Tibial nerve (tissue), 4 donors: ENCODE results near the gene SPTBN4. TPM values are rescaled to one million over a fixed set of nuclear protein-coding genes. Genes with fewer than 3 reads are reported as not detected.
A peak's percentile ranks its signal among the peaks of the same experiment; 100 is the strongest.

Source experiments
- DNase-seq, 2 donors: peaks; one replicate each; pipeline ENCODE4 v3.0.0-alpha.2; 2019; ENCODE audit warnings: low spot score in 2 of 2
- H3K27ac ChIP-seq, 4 donors: fragments of 200-600 bp; sonication (generic) in 3 of 4; one replicate each; pipeline ENCODE4 v1.5.1; 2017 to 2019; ENCODE audit warnings: mild to moderate bottlenecking in 1 of 4
- H3K27me3 ChIP-seq, 2 donors: fragments of 200-600 bp; sonication (generic) in 1 of 2; one replicate each; pipeline versions ENCODE4 v1.5.1 to v1.6.0; 2017 to 2019
- H3K36me3 ChIP-seq, 3 donors: fragments of 200-600 bp; sonication (generic); one replicate each; pipeline ENCODE4 v1.5.1; 2018 to 2019
- H3K4me1 ChIP-seq, 4 donors: fragments of 200-600 bp; sonication (generic) in 3 of 4; one replicate each; pipeline ENCODE4 v1.5.1; 2017 to 2019
- H3K4me3 ChIP-seq, 4 donors: fragments of 200-600 bp; sonication (generic) in 3 of 4; one replicate each; pipeline ENCODE4 v1.5.1; 2017 to 2019; ENCODE audit warnings: mild to moderate bottlenecking in 1 of 4, moderate library complexity in 1 of 4
- H3K9me3 ChIP-seq, 4 donors: fragments of 200-600 bp; sonication (generic) in 3 of 4; one replicate each; pipeline ENCODE4 v1.5.1; 2017 to 2019
- EP300 ChIP-seq, 2 donors: sonication (generic); formaldehyde crosslinking; IDR thresholded peaks; one replicate each; pipeline ENCODE4 v1.6.1; 2017; ENCODE audit warnings: antibody characterized with exemption in 2 of 2, mild to moderate bottlenecking in 1 of 2
- POLR2A ChIP-seq, 2 donors: fragments of 450-650 bp; IDR thresholded peaks; one replicate each; pipeline ENCODE4 v1.6.1; 2017; ENCODE audit warnings: antibody characterized with exemption in 2 of 2, mild to moderate bottlenecking in 2 of 2, moderate library complexity in 2 of 2
- WGBS, 2 donors: methylation state at CpG; one replicate each; pipeline ENCODE4 v1.1.5; 2018; 5-methylcytosine and 5-hydroxymethylcytosine counted together
- total RNA-seq, 4 donors: library from RNA; depleted of rRNA; stranded (reverse); fragments of >200 nt; gene quantifications; one replicate each; pipeline ENCODE4 v1.1.0, GENCODE V29; 2016
- TF ChIP-seq, protein P1 (sequence below), 5 experiments: fragments of 200-600 bp in 3 of 5; fragments of 450-650 bp in 2 of 5; sonication (generic) in 3 of 5; IDR thresholded peaks; one replicate each; pipeline ENCODE4 v1.5.1; 2016 to 2019; ENCODE audit warnings: antibody characterized with exemption in 5 of 5, mild to moderate bottlenecking in 3 of 5, moderate library complexity in 2 of 5

Gene SPTBN4
- total RNA-seq, 4 donors from 2014 or later: 14.9 to 24.0 (median 19.7) TPM

DNA sequence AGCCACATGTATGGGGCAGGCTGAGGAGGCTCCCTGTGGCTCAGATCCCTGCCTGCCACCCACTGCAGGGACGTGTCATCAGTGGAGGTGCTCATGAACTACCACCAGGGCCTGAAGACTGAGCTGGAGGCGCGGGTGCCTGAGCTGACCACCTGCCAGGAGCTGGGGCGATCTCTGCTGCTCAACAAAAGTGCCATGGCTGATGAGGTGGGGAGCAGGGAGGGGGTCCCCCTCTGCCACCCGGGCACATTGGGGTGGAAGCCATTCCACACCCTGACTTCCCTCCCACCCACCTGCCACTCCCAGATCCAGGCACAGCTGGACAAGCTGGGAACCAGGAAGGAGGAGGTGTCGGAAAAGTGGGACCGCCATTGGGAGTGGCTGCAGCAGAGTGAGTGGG is 98.6 kb downstream of the SPTBN4 start:
- peaks cover 0 to 44% of the 10 kb centered on the region in 2 donors for H3K27me3 ChIP-seq

DNA sequence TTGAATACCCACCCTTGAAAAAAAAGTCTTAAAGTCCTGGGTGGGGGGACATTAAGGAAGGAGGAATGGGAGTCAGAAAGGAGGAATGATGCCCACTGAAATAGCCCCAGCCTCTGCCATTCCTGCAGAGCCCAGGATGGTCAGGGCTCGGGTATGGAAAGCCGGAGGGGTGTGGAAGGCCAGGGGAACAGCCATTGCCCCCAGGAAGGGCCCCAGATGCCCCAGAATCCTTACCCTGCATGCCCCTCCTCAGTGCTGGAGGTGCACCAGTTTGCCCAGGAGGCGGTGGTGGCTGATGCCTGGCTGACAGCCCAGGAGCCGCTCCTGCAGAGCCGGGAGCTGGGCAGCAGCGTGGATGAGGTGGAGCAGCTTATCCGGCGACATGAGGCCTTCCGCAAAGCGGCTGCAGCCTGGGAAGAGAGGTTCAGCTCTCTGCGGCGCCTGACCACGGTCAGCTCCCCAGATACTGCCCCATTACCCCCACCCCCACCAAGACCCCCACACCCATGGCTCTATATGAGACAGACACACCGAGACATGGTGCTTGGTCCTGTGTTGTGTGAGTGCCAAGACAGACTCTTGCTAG is 99.2 kb downstream of the SPTBN4 start:
- H3K27ac ChIP-seq: no peak overlapping the region
- peaks cover 0 to 30% (median 13%) of the 10 kb centered on the region in 4 donors for H3K4me1 ChIP-seq
- no peaks in the 10 kb centered on the region for H3K9me3 ChIP-seq
- H3K4me3 ChIP-seq: no peak overlapping the region
- no peaks in the 10 kb centered on the region for H3K36me3 ChIP-seq
- DNase-seq: no peak
- WGBS, 2 donors: 72 to 77% methylated on average over 12 to 14 of the region's 14 CpGs
- no peak for TF ChIP-seq POLR2A (IDR thresholded peaks at IDR 0.05)
- peaks cover 0 to 44% of the 10 kb centered on the region in 2 donors for H3K27me3 ChIP-seq

More for the DNA sequence above, 98.6 kb downstream of the SPTBN4 start:
- Histone ChIP-seq H3K4me3 (no peak overlapping the region), H3K27ac (no peak overlapping the region), H3K36me3 (peaks cover 0 to 6% (median 0%) of the 10 kb centered on the region in 3 donors), H3K4me1 (peaks cover 0 to 28% (median 13%) of the 10 kb centered on the region in 4 donors), H3K9me3 (no peaks in the 10 kb centered on the region)
- TF ChIP-seq POLR2A (IDR thresholded peaks at IDR 0.05) (no peak), EP300 (IDR thresholded peaks at IDR 0.05) (no peak)
- TF ChIP-seq, protein P1, sequence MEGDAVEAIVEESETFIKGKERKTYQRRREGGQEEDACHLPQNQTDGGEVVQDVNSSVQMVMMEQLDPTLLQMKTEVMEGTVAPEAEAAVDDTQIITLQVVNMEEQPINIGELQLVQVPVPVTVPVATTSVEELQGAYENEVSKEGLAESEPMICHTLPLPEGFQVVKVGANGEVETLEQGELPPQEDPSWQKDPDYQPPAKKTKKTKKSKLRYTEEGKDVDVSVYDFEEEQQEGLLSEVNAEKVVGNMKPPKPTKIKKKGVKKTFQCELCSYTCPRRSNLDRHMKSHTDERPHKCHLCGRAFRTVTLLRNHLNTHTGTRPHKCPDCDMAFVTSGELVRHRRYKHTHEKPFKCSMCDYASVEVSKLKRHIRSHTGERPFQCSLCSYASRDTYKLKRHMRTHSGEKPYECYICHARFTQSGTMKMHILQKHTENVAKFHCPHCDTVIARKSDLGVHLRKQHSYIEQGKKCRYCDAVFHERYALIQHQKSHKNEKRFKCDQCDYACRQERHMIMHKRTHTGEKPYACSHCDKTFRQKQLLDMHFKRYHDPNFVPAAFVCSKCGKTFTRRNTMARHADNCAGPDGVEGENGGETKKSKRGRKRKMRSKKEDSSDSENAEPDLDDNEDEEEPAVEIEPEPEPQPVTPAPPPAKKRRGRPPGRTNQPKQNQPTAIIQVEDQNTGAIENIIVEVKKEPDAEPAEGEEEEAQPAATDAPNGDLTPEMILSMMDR (IDR thresholded peaks at IDR 0.05): no peak
- WGBS, 2 donors: 75 to 83% methylated on average over 7 of the region's 7 CpGs
- no peak for DNase-seq

DNA sequence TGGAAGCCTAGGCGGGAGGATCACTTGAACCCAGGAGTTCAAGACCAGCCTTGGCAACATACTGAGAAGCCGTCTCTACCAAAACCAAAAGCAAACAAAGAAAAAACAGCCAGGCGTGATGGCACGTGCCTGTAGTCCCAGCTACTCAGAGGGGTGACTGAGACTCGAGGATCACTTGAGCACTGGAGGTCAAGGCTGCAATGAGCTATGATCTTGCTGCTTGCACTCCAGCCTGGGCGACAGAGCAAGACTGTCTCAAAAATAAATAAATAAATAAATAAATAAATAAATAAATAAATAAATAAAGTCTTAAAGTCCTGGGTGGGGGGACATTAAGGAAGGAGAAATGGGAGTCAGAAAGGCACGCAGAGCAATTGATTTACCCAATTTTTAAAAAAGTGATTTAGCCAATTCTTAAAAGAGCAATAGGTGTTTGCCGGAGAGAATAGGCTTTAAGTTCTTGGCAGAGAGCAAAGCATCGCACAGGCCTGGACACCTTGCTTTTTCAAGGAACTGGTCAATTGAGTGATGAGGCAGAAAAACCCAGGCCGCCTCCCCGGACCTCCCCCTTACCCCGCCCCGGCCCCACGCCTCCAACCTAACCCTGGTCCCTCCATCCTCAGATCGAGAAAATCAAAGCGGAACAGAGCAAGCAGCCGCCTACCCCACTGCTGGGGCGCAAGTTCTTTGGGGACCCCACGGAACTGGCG is 100.4 kb downstream of the SPTBN4 start:
- Histone ChIP-seq H3K36me3 (no peaks in the 10 kb centered on the region), H3K27me3 (peaks cover 0 to 44% of the 10 kb centered on the region in 2 donors), H3K4me1 (peaks cover 0 to 32% (median 13%) of the 10 kb centered on the region in 4 donors), H3K9me3 (no peaks in the 10 kb centered on the region), H3K27ac (peak overlapping the region in 2 of 4 donors; percentile 59 to 89), H3K4me3 (peak overlapping the region; percentile 8 to 43 (median 18))
- 26% methylated on average over 20 of the region's 20 CpGs for WGBS, 2 donors
- TF ChIP-seq POLR2A (IDR thresholded peaks at IDR 0.05): no peak
- TF ChIP-seq, protein P1 (IDR thresholded peaks at IDR 0.05): no peak
- TF ChIP-seq EP300 (IDR thresholded peaks at IDR 0.05): no peak
- no peak for DNase-seq

DNA sequence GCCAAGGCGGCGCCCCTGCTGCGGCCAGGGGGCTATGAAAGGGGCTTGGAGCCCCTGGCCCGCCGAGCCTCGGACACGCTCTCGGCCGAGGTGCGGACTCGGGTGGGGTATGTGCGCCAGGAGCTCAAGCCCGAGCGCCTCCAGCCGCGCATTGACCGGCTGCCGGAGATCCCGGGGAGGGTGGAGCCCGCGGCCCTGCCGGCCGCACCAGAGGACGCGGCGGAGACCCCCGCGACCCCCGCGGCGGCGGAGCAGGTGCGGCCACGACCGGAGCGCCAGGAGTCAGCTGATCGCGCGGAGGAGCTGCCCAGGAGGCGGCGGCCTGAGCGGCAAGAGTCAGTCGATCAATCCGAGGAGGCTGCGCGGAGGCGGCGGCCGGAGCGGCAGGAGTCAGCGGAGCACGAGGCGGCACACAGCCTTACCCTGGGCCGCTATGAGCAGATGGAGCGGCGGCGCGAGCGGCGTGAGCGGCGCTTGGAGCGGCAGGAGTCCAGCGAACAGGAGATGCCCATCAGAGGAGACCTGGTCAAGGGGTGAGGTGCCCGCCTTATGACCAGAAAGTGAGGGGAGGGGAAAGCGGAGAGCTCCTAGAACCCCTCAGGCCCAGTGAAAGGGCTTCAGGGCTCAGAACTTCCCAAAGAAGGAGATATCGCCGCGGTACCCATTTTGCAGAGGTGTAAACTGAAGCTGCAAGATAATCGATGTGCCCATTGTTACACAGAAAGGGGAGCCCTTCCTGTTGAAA is 101.1 kb downstream of the SPTBN4 start:
- Histone ChIP-seq H3K36me3 (no peaks in the 10 kb centered on the region), H3K4me1 (peaks cover 0 to 32% (median 13%) of the 10 kb centered on the region in 4 donors), H3K27ac (peak overlapping the region in 3 of 4 donors; percentile 11 to 89 (median 59)), H3K4me3 (peak overlapping the region; percentile 8 to 43 (median 18)), H3K27me3 (peaks cover 0 to 44% of the 10 kb centered on the region in 2 donors), H3K9me3 (no peaks in the 10 kb centered on the region)
- 9 to 15% methylated on average over 27 to 60 of the region's 70 CpGs for WGBS, 2 donors
- DNase-seq: no peak
- TF ChIP-seq POLR2A (IDR thresholded peaks at IDR 0.05): no peak
- TF ChIP-seq, protein P1 (IDR thresholded peaks at IDR 0.05): no peak
- no peak for TF ChIP-seq EP300 (IDR thresholded peaks at IDR 0.05)

DNA sequence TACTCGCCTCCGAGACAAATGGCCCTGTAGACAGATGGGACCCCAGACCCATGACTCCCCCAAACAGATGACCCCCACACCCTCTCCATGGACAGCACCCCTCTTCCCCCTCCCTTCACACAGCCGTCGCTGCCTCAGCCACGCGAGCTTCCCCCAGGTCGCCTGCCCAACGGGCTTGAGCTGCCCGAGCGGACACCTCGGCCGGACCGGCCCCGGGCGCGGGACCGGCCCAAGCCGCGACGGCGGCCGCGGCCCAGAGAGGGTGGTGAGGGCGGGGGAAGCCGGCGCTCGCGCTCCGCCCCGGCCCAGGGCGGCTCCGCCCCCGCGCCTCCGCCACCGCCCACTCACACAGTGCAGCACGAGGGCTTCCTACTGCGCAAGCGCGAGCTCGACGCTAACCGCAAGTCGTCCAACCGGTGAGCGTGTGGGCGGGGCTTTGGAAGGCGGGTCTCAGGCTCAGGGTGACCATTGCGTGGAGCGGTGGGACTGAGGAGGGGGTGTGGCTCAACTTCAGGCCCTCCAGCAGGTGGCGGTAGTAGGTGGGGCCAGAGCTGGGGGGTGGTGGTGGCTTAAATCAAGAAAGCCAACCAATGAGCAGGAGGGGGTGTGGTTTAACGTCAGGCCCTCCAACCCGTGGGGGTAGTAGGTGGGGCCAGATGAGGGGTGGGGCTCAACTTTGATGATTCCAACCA is 103.7 kb downstream of the SPTBN4 start:
- Histone ChIP-seq H3K4me1 (peaks cover 0 to 32% (median 13%) of the 10 kb centered on the region in 4 donors), H3K27ac (peak overlapping the region; percentile 72 to 89 (median 77))

More for the DNA sequence above, 103.7 kb downstream of the SPTBN4 start:
- 0 to 2% methylated on average over 7 to 38 of the region's 53 CpGs for WGBS, 2 donors
- Histone ChIP-seq H3K27me3 (peaks cover 0 to 30% of the 10 kb centered on the region in 2 donors), H3K36me3 (no peaks in the 10 kb centered on the region), H3K4me3 (peak overlapping the region in 3 of 4 donors; percentile 30 to 52 (median 46)), H3K9me3 (no peaks in the 10 kb centered on the region)
- TF ChIP-seq, protein P1 (IDR thresholded peaks at IDR 0.05): peak in 1 of 5 experiments; percentile 32
- TF ChIP-seq POLR2A (IDR thresholded peaks at IDR 0.05) (peak in 1 of 2 donors; percentile 48), EP300 (IDR thresholded peaks at IDR 0.05) (peak; percentile 57 to 71)
- peak; percentile 97 for DNase-seq
